MM.1S (cell line): Measurements from ENCODE around the gene SENP1.

Source experiments
- EZH2phosphoT487 ChIP-seq: fragments of 300-600 bp; sonication (generic); IDR thresholded peaks from 2 replicates; pipeline ENCODE4 v1.6.1; 2018; ENCODE audit warnings: antibody characterized with exemption, low read length
- TF ChIP-seq, protein P1 (sequence below): fragments of 300-600 bp; sonication (generic); IDR thresholded peaks from 2 replicates; pipeline ENCODE4 v1.5.1; 2016; ENCODE audit warnings: antibody characterized with exemption, low read length, mixed read lengths

DNA sequence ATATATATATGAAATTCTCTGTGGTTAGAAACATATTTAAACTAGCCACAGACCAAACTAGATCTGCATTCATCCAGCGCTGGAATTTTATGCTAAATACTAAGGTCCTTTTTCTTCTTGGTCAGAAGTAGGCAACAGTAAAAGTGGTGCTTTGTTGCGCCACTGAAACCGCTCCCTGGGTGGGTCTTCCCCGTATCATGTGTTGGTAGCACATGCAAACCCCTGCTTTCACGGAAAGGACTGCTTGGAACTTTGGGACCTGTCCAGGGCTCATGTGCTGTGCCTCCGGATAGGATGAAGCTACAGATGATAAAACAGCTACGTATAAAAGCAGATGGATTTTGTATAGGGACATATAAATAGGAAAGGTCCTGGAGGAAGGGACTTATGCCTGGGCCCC is 61.5 kb downstream of the SENP1 start:
- TF ChIP-seq, protein P1, sequence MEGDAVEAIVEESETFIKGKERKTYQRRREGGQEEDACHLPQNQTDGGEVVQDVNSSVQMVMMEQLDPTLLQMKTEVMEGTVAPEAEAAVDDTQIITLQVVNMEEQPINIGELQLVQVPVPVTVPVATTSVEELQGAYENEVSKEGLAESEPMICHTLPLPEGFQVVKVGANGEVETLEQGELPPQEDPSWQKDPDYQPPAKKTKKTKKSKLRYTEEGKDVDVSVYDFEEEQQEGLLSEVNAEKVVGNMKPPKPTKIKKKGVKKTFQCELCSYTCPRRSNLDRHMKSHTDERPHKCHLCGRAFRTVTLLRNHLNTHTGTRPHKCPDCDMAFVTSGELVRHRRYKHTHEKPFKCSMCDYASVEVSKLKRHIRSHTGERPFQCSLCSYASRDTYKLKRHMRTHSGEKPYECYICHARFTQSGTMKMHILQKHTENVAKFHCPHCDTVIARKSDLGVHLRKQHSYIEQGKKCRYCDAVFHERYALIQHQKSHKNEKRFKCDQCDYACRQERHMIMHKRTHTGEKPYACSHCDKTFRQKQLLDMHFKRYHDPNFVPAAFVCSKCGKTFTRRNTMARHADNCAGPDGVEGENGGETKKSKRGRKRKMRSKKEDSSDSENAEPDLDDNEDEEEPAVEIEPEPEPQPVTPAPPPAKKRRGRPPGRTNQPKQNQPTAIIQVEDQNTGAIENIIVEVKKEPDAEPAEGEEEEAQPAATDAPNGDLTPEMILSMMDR, result no peak
- TF ChIP-seq EZH2phosphoT487, result no peak
